K562 (cell line): Measurements from ENCODE around the gene TAT. TPM values are rescaled to one million over a fixed set of nuclear protein-coding genes. Genes with fewer than 3 reads are reported as not detected.

Experiments
- ATAC-seq: fragments of 200-7000 bp; cut with Tn5 transposase; 3 replicates; pipeline ENCODE4 v1.9.1; 2020; ENCODE audit warnings: moderate library complexity
- BruUV-seq: library from RNA; stranded (reverse); fragments of 400-500 nt; replicated peaks from 2 replicates; lab custom pipeline; 2021; lab: Mats Ljungman, UMichigan
- CTCF ChIA-PET: fragments of 300-600 bp; formaldehyde crosslinking; extraction: SDS; loops from one replicate; lab custom pipeline; 2021; ENCODE audit warnings: low intra/inter-chr PET ratio; lab: Yijun Ruan, JAX
- POLR2A ChIA-PET: fragments of 300-600, 350-650 bp; sonication (Branson Sonifier 250); formaldehyde crosslinking; extraction: SDS; loops from one replicate; lab custom pipeline; 2021; ENCODE audit warnings: antibody characterized with exemption, inconsistent platforms; lab: Yijun Ruan, JAX
- DNase-seq, 4 experiments: peaks; one replicate each; pipeline versions ENCODE4 v3.0.0 to v3.0.0-alpha.2; 2011 to 2018; ENCODE audit warnings: low spot score in 3 of 4, mixed read lengths in 3 of 4; ENCODE audit errors: extremely low read depth in 1 of 4
- FAIRE-seq: peaks from 2 replicates; lab custom pipeline; 2011; peaks lifted over from hg19 to GRCh38; lab: Jason Lieb, UNC
- H2AFZ ChIP-seq: 2 replicates; pipeline ENCODE4 v1.6.0; 2011; ENCODE audit warnings: low read depth, low read length, control low read depth, inconsistent platforms
- H3K27ac ChIP-seq: fragments of 200-600 bp; 3 replicates; pipeline ENCODE4 v1.8.0; 2011; ENCODE audit warnings: low read depth, mild to moderate bottlenecking, control low read depth, inconsistent platforms, low read length, moderate library complexity, mixed read lengths; ENCODE audit errors: extremely low read depth
- H3K27me3 ChIP-seq, 2 experiments: fragments of 300-600 bp in 1 of 2; 2 replicates in 1 of 2; 3 replicates in 1 of 2; pipeline versions ENCODE4 v1.6.0 to v1.8.0; 2011; ENCODE audit warnings: inconsistent platforms in 2 of 2, low read length in 2 of 2, mild to moderate bottlenecking in 1 of 2, mixed read lengths in 1 of 2, moderate library complexity in 1 of 2; ENCODE audit not compliant: control insufficient read depth in 2 of 2, insufficient read depth in 2 of 2
- H3K36me3 ChIP-seq: fragments of 300-600 bp; 3 replicates; pipeline ENCODE4 v1.8.0; 2011; ENCODE audit warnings: mild to moderate bottlenecking, low read length, inconsistent platforms; ENCODE audit not compliant: control insufficient read depth, insufficient read depth
- H3K4me1 ChIP-seq, 2 experiments: fragments of 200-600 bp in 1 of 2; replicated peaks in 1 of 2; 2 replicates in 1 of 2; 3 replicates in 1 of 2; pipeline versions ENCODE4 v1.5.1 to v1.8.0; 2011; ENCODE audit warnings: inconsistent platforms in 2 of 2, low read length in 2 of 2, mild to moderate bottlenecking in 1 of 2, mixed read lengths in 1 of 2, moderate library complexity in 1 of 2; ENCODE audit not compliant: control insufficient read depth in 2 of 2, insufficient read depth in 2 of 2
- H3K4me2 ChIP-seq: 2 replicates; pipeline ENCODE4 v1.6.1; 2011; ENCODE audit warnings: low read length, control low read depth, inconsistent platforms, mixed read lengths; ENCODE audit not compliant: insufficient read depth
- H3K4me3 ChIP-seq: fragments of 200-600 bp; sonication (generic), shearing (Covaris generic); 2 replicates; pipeline ENCODE4 v1.5.1; 2016; ENCODE audit warnings: control low read depth, inconsistent platforms
- H3K79me2 ChIP-seq: fragments of 200-600 bp; 3 replicates; pipeline ENCODE4 v1.8.0; 2011; ENCODE audit warnings: low read length, inconsistent platforms; ENCODE audit not compliant: control insufficient read depth, insufficient read depth
- H3K9ac ChIP-seq, 2 experiments: 2 replicates each; pipeline versions ENCODE4 v1.6.0 to v1.6.1; 2011; ENCODE audit warnings: low read depth in 2 of 2, low read length in 2 of 2, control low read depth in 1 of 2, inconsistent platforms in 1 of 2, mild to moderate bottlenecking in 1 of 2, mixed read lengths in 1 of 2; ENCODE audit not compliant: insufficient read depth in 1 of 2
- H3K9me1 ChIP-seq: one replicate; pipeline ENCODE4 v1.6.0; 2011; ENCODE audit warnings: inconsistent platforms, mild to moderate bottlenecking, low read length, moderate library complexity; ENCODE audit not compliant: control insufficient read depth, insufficient read depth
- H3K9me3 ChIP-seq: replicated peaks from 2 replicates; pipeline ENCODE4 v1.5.1; 2011; ENCODE audit warnings: low read depth, low read length, inconsistent platforms; ENCODE audit not compliant: control insufficient read depth, insufficient read depth
- H4K20me1 ChIP-seq: replicated peaks from 2 replicates; pipeline ENCODE4 v1.6.1; 2011; ENCODE audit warnings: low read length, inconsistent platforms, mixed read lengths; ENCODE audit not compliant: control insufficient read depth, insufficient read depth
- CEBPG ChIP-seq, 3 experiments: fragments of 200-800 bp in 1 of 3; sonication (Bioruptor generic) in 1 of 3; sonication (generic) in 1 of 3; formaldehyde crosslinking in 1 of 3; IDR thresholded peaks in 2 of 3; conservative IDR thresholded peaks in 1 of 3; 2 replicates each; pipeline versions ENCODE4 v1.6.1 to v1.8.0; 2016 to 2022; ENCODE audit warnings: missing compliant biosample characterization in 2 of 3, missing genetic modification characterization in 2 of 3, mild to moderate bottlenecking in 1 of 3, missing genetic modification reagents in 1 of 3
- CREB3L1 ChIP-seq: fragments of 450-650 bp; IDR thresholded peaks from 2 replicates; pipeline ENCODE4 v1.6.1; 2014; ENCODE audit warnings: low read depth, mild to moderate bottlenecking, moderate library complexity, borderline replicate concordance
- POLR3G ChIP-seq: IDR thresholded peaks from 2 replicates; pipeline ENCODE4 v1.6.1; 2011; ENCODE audit not compliant: insufficient read length, insufficient replicate concordance; ENCODE audit errors: extremely low read depth
- RBM17 ChIP-seq: fragments of 200-400 bp; formaldehyde crosslinking; IDR thresholded peaks from 2 replicates; pipeline ENCODE4 v1.6.1; 2017; ENCODE audit warnings: low read depth, mild to moderate bottlenecking, low read length, borderline replicate concordance
- SLC30A9 ChIP-seq: fragments of 250-450 bp; sonication (Bioruptor Pico); IDR thresholded peaks from 2 replicates; pipeline ENCODE4 v1.8.0; 2022; ENCODE audit warnings: mild to moderate bottlenecking, moderate library complexity
- TAF7 ChIP-seq: fragments of 450-650 bp; IDR thresholded peaks from 2 replicates; pipeline ENCODE4 v1.6.1; 2016; ENCODE audit warnings: missing genetic modification characterization, missing compliant biosample characterization
- TSHZ1 ChIP-seq: fragments of 250-450 bp; sonication (Bioruptor Pico); IDR thresholded peaks from 2 replicates; pipeline ENCODE4 v1.4.0; 2020; ENCODE audit warnings: mild to moderate bottlenecking, moderate library complexity
- ZNF507 ChIP-seq: conservative IDR thresholded peaks from 2 replicates; pipeline ENCODE4 v1.6.1; 2017; ENCODE audit warnings: missing genetic modification characterization, missing compliant biosample characterization
- in situ Hi-C: fragments of 300-500 bp; cut with MboI; formaldehyde crosslinking; loops from 4 replicates; pipeline ENCODE4 v1.15.0; 2018; ENCODE audit warnings: inconsistent platforms, mixed read lengths
- intact Hi-C: fragments of 100-400 bp; cut with micrococcal nuclease; formaldehyde crosslinking; loops from 2 replicates; pipeline ENCODE4 v1.14.2; 2022
- polyA plus RNA-seq, 8 experiments: library from polyadenylated mRNA; depleted of rRNA in 4 of 8; stranded (reverse) in 5 of 8; unstranded in 3 of 8; fragments of >200 nt; fragmentation: Nextera tagmentation in 2 of 8; fragmentation: Illumina TruSeq in 1 of 8; extraction: Ambion mirVana in 2 of 8; extraction: Trizol in 1 of 8; gene quantifications; 2 replicates each; pipeline versions ENCODE4 v1.2.1 to v1.2.3, GENCODE V29; 2011 to 2014; ENCODE audit warnings: inconsistent platforms in 1 of 8, missing spikeins in 1 of 8
- total RNA-seq, 7 experiments: library from RNA; depleted of rRNA in 6 of 7; stranded (reverse); fragments of >200 nt in 6 of 7; fragmentation: Illumina TruSeq in 2 of 7; extraction: Trizol in 2 of 7; gene quantifications; 2 replicates each; pipeline versions ENCODE4 v1.2.1 to v1.2.3, GENCODE V29; 2011 to 2021; ENCODE audit warnings: low replicate concordance in 1 of 7

The TAT gene
- total and polyA plus RNA-seq, 9 of the 15 experiments (the other 6 are each of a cell fraction or from before 2014, with no cell fraction given): 0.04 to 0.24 (median 0.04) TPM; not detected in 6

- Histone ChIP-seq H2AFZ (no peak overlapping the region), H3K27ac (no peak overlapping the region), H3K27me3 (peaks cover 0 to 20% of the 10 kb centered on the region in 2 experiments; a peak in 3 of 5 replicates), H3K36me3 (no peaks in the 10 kb centered on the region), H3K4me1 (peaks cover 0 to 14% of the 10 kb centered on the region in 2 experiments; a peak in 2 of 5 replicates), H3K4me3 (no peak overlapping the region), H3K9me3 (no peaks in the 10 kb centered on the region), H3K9ac (no peak overlapping the region), H3K4me2 (no peak overlapping the region), H4K20me1 (no peaks in the 10 kb centered on the region), H3K9me1 (no peaks in the 10 kb centered on the region), H3K79me2 (no peaks in the 10 kb centered on the region)
- no peak for DNase-seq
- CTCF ChIA-PET: no interaction called here
- in situ Hi-C loops: no loop called here
- no TSS peak for BruUV-seq
- ATAC-seq: no peak
- no peak for FAIRE-seq
- intact Hi-C loops: no loop called here
- POLR2A ChIA-PET: no interaction called here
- no peak for TF ChIP-seq TSHZ1 (CRISPR knock-in tag)
- TF ChIP-seq POLR3G: no peak
- TF ChIP-seq CREB3L1: no peak
- TF ChIP-seq TAF7 (tag): no peak
- TF ChIP-seq CEBPG (CRISPR knock-in tag; IDR thresholded peaks at IDR 0.05): no peak
- no peak for TF ChIP-seq CEBPG (tag; conservative IDR thresholded peaks at IDR 0.05 in 1 of 2, IDR thresholded peaks at IDR 0.05 in 1 of 2)
- TF ChIP-seq RBM17: no peak
- no peak for TF ChIP-seq ZNF507 (tag)
- TF ChIP-seq SLC30A9 (CRISPR knock-in tag): no peak
Observed at GRCh38 chr16:71622088-71622487, 45.2 kb upstream of the TAT start.
